GM12878 (cell line): Measurements from ENCODE around the gene DTNA. TPM values are rescaled to one million over a fixed set of nuclear protein-coding genes. Genes with fewer than 3 reads are reported as not detected.

ENCODE experiments used
- ATAC-seq: fragments of 200-7000 bp; cut with Tn5 transposase; 3 replicates; pipeline ENCODE4 v1.9.1; 2020; ENCODE audit warnings: mild to moderate bottlenecking, moderate library complexity
- BruUV-seq: library from RNA; stranded (reverse); fragments of 400-500 nt; replicated peaks from 2 replicates; lab custom pipeline; 2021; lab: Mats Ljungman, UMichigan
- CTCF ChIA-PET: fragments of 300-600 bp; sonication (Branson Sonifier 250); formaldehyde crosslinking; extraction: SDS; loops from one replicate; lab custom pipeline; 2021; ENCODE audit warnings: inconsistent platforms; lab: Yijun Ruan, JAX
- POLR2A ChIA-PET: fragments of 350-600 bp; formaldehyde crosslinking; extraction: SDS; loops from one replicate; lab custom pipeline; 2021; ENCODE audit warnings: inconsistent platforms; lab: Charles Lee
- RAD21 ChIA-PET: fragments of 300-600 bp; sonication (Branson Sonifier 250); formaldehyde crosslinking; loops from one replicate; lab custom pipeline; 2023; ENCODE audit warnings: antibody characterized with exemption; ENCODE audit not compliant: unreplicated experiment; lab: Charles Lee
- SMC1A ChIA-PET: fragments of 300-600 bp; sonication (Branson Sonifier 250); formaldehyde crosslinking; loops from one replicate; lab custom pipeline; 2023; ENCODE audit not compliant: unreplicated experiment, uncharacterized antibody; lab: Charles Lee
- DNase-seq: peaks from one replicate; pipeline ENCODE4 v3.0.0-alpha.2; 2011; ENCODE audit warnings: low read depth, low spot score
- FAIRE-seq: peaks from 3 replicates; lab custom pipeline; 2011; peaks lifted over from hg19 to GRCh38; lab: Jason Lieb, UNC
- H2AFZ ChIP-seq: 2 replicates; pipeline ENCODE4 v1.6.0; 2011; ENCODE audit warnings: low read depth, low read length, control low read depth; ENCODE audit not compliant: control insufficient read depth
- H3K27ac ChIP-seq: 2 replicates; pipeline ENCODE4 v1.5.1; 2011; ENCODE audit warnings: control low read depth; ENCODE audit not compliant: control insufficient read depth, insufficient read depth
- H3K27me3 ChIP-seq, 2 experiments: replicated peaks in 1 of 2; 2 replicates each; pipeline versions ENCODE4 v1.6.0 to v1.6.1; 2011; ENCODE audit warnings: low read length in 1 of 2; ENCODE audit not compliant: control insufficient read depth in 2 of 2, insufficient read depth in 2 of 2
- H3K36me3 ChIP-seq, 2 experiments: 2 replicates each; pipeline ENCODE4 v1.5.1; 2011; ENCODE audit warnings: low read length in 1 of 2; ENCODE audit not compliant: control insufficient read depth in 2 of 2, insufficient read depth in 2 of 2
- H3K4me1 ChIP-seq: 2 replicates; pipeline ENCODE4 v1.6.1; 2011; ENCODE audit warnings: mild to moderate bottlenecking, low read length, moderate library complexity, mixed read lengths; ENCODE audit not compliant: control insufficient read depth, insufficient read depth
- H3K4me2 ChIP-seq: 2 replicates; pipeline ENCODE4 v1.6.0; 2011; ENCODE audit warnings: control low read depth; ENCODE audit not compliant: control insufficient read depth, insufficient read depth
- H3K4me3 ChIP-seq: fragments of 200-600 bp; sonication (generic); 2 replicates; pipeline ENCODE4 v1.5.1; 2016
- H3K79me2 ChIP-seq: 2 replicates; pipeline ENCODE4 v1.6.0; 2011; ENCODE audit warnings: low read length; ENCODE audit not compliant: control insufficient read depth, insufficient read depth
- H3K9ac ChIP-seq: 2 replicates; pipeline ENCODE4 v1.8.0; 2011; ENCODE audit warnings: low read length, control low read depth, mixed read lengths; ENCODE audit not compliant: control insufficient read depth, insufficient read depth
- H3K9me3 ChIP-seq: replicated peaks from 3 replicates; pipeline ENCODE4 v1.5.1; 2011; ENCODE audit warnings: mild to moderate bottlenecking, low read length; ENCODE audit not compliant: control insufficient read depth, insufficient read depth
- H4K20me1 ChIP-seq: 2 replicates; pipeline ENCODE4 v1.6.0; 2011; ENCODE audit not compliant: control insufficient read depth, insufficient read depth
- ATF2 ChIP-seq: IDR thresholded peaks from 2 replicates; pipeline ENCODE4 v1.6.1; 2012; ENCODE audit warnings: low read length, inconsistent platforms
- IKZF2 ChIP-seq, 2 experiments: fragments of 450-650 bp; IDR thresholded peaks; 2 replicates each; pipeline ENCODE4 v1.6.1; 2017; ENCODE audit warnings: mild to moderate bottlenecking in 2 of 2, moderate library complexity in 2 of 2
- IRF3 ChIP-seq: fragments of 450-650 bp; IDR thresholded peaks from 2 replicates; pipeline ENCODE4 v1.6.1; 2014; ENCODE audit warnings: mild to moderate bottlenecking
- MLLT1 ChIP-seq: fragments of 450-650 bp; IDR thresholded peaks from 2 replicates; pipeline ENCODE4 v1.6.1; 2016; ENCODE audit warnings: mild to moderate bottlenecking
- NFIC ChIP-seq: IDR thresholded peaks from 2 replicates; pipeline ENCODE4 v1.6.1; 2012; ENCODE audit warnings: low read depth, mild to moderate bottlenecking, inconsistent platforms, low read length, moderate library complexity
- SREBF2 ChIP-seq: IDR thresholded peaks from 2 replicates; pipeline ENCODE4 v1.6.1; 2012; ENCODE audit warnings: mild to moderate bottlenecking, low read length
- ZBTB11 ChIP-seq: fragments of 450-650 bp; formaldehyde crosslinking; IDR thresholded peaks from 2 replicates; pipeline ENCODE4 v1.5.0; 2022; ENCODE audit warnings: mild to moderate bottlenecking, missing genetic modification characterization
- ZNF274 ChIP-seq: IDR thresholded peaks from one replicate; pipeline ENCODE4 v1.8.0; 2011; ENCODE audit not compliant: insufficient read length, insufficient read depth
- ZNF687 ChIP-seq: fragments of 450-650 bp; IDR thresholded peaks from 2 replicates; pipeline ENCODE4 v1.6.1; 2017; ENCODE audit warnings: mild to moderate bottlenecking, moderate library complexity
- WGBS: methylation state at CpG from one replicate; pipeline ENCODE4 v1.1.6; 2016; ENCODE audit warnings: low lambda C conversion rate; ENCODE audit not compliant: insufficient replicate concordance, insufficient coverage; ENCODE audit errors: missing lambda C conversion rate; 5-methylcytosine and 5-hydroxymethylcytosine counted together
- in situ Hi-C: fragments of 300-500 bp; cut with MboI; formaldehyde crosslinking; loops from 9 replicates; pipeline ENCODE4 v1.14.3; 2018; ENCODE audit warnings: mixed read lengths
- intact Hi-C: fragments of 100-400 bp; cut with micrococcal nuclease; formaldehyde crosslinking; loops from one replicate; pipeline ENCODE4 v1.14.2; 2022; ENCODE audit not compliant: unreplicated experiment
- polyA plus RNA-seq, 11 experiments: library from polyadenylated mRNA; depleted of rRNA in 4 of 11; unstranded in 6 of 11; stranded (reverse) in 5 of 11; fragments of >200 nt; fragmentation: Nextera tagmentation in 4 of 11; fragmentation: Illumina TruSeq in 1 of 11; extraction: Ambion mirVana in 4 of 11; extraction: Trizol in 1 of 11; gene quantifications; 1 replicate in 1 of 11; 2 replicates in 10 of 11; pipeline versions ENCODE4 v1.2.1 to v1.2.3, GENCODE V29; 2011 to 2016; ENCODE audit warnings: inconsistent platforms in 2 of 11, missing spikeins in 2 of 11, low read depth in 1 of 11
- total RNA-seq, 4 experiments: library from RNA; depleted of rRNA in 3 of 4; stranded (reverse); fragments of >200 nt in 3 of 4; fragmentation: Illumina TruSeq in 1 of 4; extraction: Trizol in 1 of 4; gene quantifications; 2 replicates each; pipeline versions ENCODE4 v1.2.1 to v1.2.3, GENCODE V29; 2013 to 2021

The DTNA gene
- total and polyA plus RNA-seq, 10 of the 15 experiments (the other 5 are each of a cell fraction or from before 2014, with no cell fraction given), result 0.26 to 8.6 (median 0.53) TPM

GRCh38 chr18:34726286-34727004, 16.3 kb downstream of the DTNA start:
- no peak overlapping the region for H2AFZ ChIP-seq
- H3K27me3 ChIP-seq, result no peaks in the 10 kb centered on the region
- no TSS peak for BruUV-seq
- H3K27ac ChIP-seq, result no peak overlapping the region
- intact Hi-C loops, result no loop called here
- ATAC-seq (no peak), FAIRE-seq (no peak), DNase-seq (no peak)
- CTCF ChIA-PET, result interaction anchor here (1.0 kb wide), 1 partner anchor 12 kb away, joined by 3 read pairs; no protein-coding TSS in a partner anchor
- H4K20me1 ChIP-seq, result no peaks in the 10 kb centered on the region
- H3K36me3 ChIP-seq, result no peaks in the 10 kb centered on the region
- H3K9me3 ChIP-seq, result no peaks in the 10 kb centered on the region
- WGBS, result 5% methylated on average over 5 of the region's 5 CpGs
- POLR2A ChIA-PET, result no interaction called here
- H3K4me1 ChIP-seq, result no peaks in the 10 kb centered on the region
- no peak for TF ChIP-seq SREBF2
- no peak for TF ChIP-seq IRF3
- TF ChIP-seq NFIC, result no peak
- TF ChIP-seq IKZF2 (IDR thresholded peaks at IDR 0.05), result no peak
- TF ChIP-seq ZNF274, result no peak
- TF ChIP-seq MLLT1, result no peak
- no peak for TF ChIP-seq ZNF687
- no peak for TF ChIP-seq ATF2
- no peak for TF ChIP-seq ZBTB11 (CRISPR knock-in tag)
- no peak overlapping the region for H3K4me3 ChIP-seq
- no peak overlapping the region for H3K9ac ChIP-seq
- H3K79me2 ChIP-seq, result no peaks in the 10 kb centered on the region
- RAD21 ChIA-PET, result no interaction called here
- SMC1A ChIA-PET, result no interaction called here
- in situ Hi-C loops, result no loop called here
- H3K4me2 ChIP-seq, result no peak overlapping the region
